H1 (cell line): Measurements from ENCODE around the gene C1RL. TPM values are rescaled to one million over a fixed set of nuclear protein-coding genes. Genes with fewer than 3 reads are reported as not detected.

Source experiments
- ASH2L ChIP-seq: fragments of 200-600, 300-600 bp; sonication (generic); IDR thresholded peaks from one replicate; pipeline ENCODE4 v1.7.1; 2017; ENCODE audit warnings: low read length
- CHD7 ChIP-seq: fragments of 300-600 bp; sonication (generic); IDR thresholded peaks from 2 replicates; pipeline ENCODE4 v1.7.1; 2012; ENCODE audit warnings: low read length, moderate library complexity, mild to moderate bottlenecking, inconsistent platforms; ENCODE audit not compliant: insufficient replicate concordance
- EGR1 ChIP-seq: IDR thresholded peaks from 2 replicates; pipeline ENCODE4 v1.6.1; 2011; ENCODE audit warnings: low read depth, low read length, borderline replicate concordance
- EP300 ChIP-seq, 2 experiments: IDR thresholded peaks; 1 replicate in 1 of 2; 2 replicates in 1 of 2; pipeline ENCODE4 v1.6.1; 2011 to 2012; ENCODE audit warnings: low read depth in 2 of 2, low read length in 2 of 2, mild to moderate bottlenecking in 2 of 2, borderline replicate concordance in 1 of 2, inconsistent platforms in 1 of 2, moderate library complexity in 1 of 2
- GTF2F1 ChIP-seq: IDR thresholded peaks from 2 replicates; pipeline ENCODE4 v1.6.1; 2012; ENCODE audit warnings: low read depth, low read length, improper control_type of control experiment, borderline replicate concordance
- RNF2 ChIP-seq: fragments of 200-900, 300-1000 bp; sonication (generic); IDR thresholded peaks from 2 replicates; pipeline ENCODE4 v1.7.1; 2016; ENCODE audit warnings: borderline replicate concordance, low read depth, mild to moderate bottlenecking, antibody characterized with exemption, low read length; ENCODE audit not compliant: poor library complexity, severe bottlenecking; ENCODE audit errors: missing control alignments
- RXRA ChIP-seq: IDR thresholded peaks from 2 replicates; pipeline ENCODE4 v1.6.1; 2011; ENCODE audit warnings: low read depth, mild to moderate bottlenecking, low read length, moderate library complexity; ENCODE audit not compliant: insufficient read depth
- SIX5 ChIP-seq: IDR thresholded peaks from 2 replicates; pipeline ENCODE4 v1.6.1; 2011; ENCODE audit warnings: mild to moderate bottlenecking, low read depth, low read length
- SP4 ChIP-seq: IDR thresholded peaks from 2 replicates; pipeline ENCODE4 v1.6.1; 2012; ENCODE audit warnings: low read length, inconsistent platforms
- TCF12 ChIP-seq: IDR thresholded peaks from 2 replicates; pipeline ENCODE4 v1.6.1; 2011; ENCODE audit warnings: low read depth, mild to moderate bottlenecking, low read length
- polyA plus RNA-seq, 7 experiments: library from polyadenylated mRNA; depleted of rRNA in 3 of 7; stranded (reverse) in 5 of 7; unstranded in 2 of 7; fragments of >200 nt in 5 of 7; fragments of 200-250 nt in 2 of 7; gene quantifications; 1 replicate in 5 of 7; 2 replicates in 1 of 7; 4 replicates in 1 of 7; pipeline versions ENCODE4 v1.2.1 to v1.2.3, GENCODE V29; 2011 to 2013; ENCODE audit warnings: missing spikeins in 2 of 7, mixed read lengths in 2 of 7
- total RNA-seq: library from RNA; stranded (reverse); fragmentation: NEBNext Ultra II Directional; extraction: Animal tissue kit (Norgen Biotek cat#: 25700); gene quantifications from 2 replicates; pipeline ENCODE4 v1.2.1, GENCODE V29; 2021

The C1RL gene
- total and polyA plus RNA-seq, 2 of the 8 experiments (the other 6 are each of a cell fraction or from before 2014, with no cell fraction given): 11.4 to 15.5 TPM

GRCh38 chr12:7139200-7139599 is 30.2 kb upstream of the C1RL start (continued):
- TF ChIP-seq CHD7: no peak
- no peak for TF ChIP-seq GTF2F1
- TF ChIP-seq RXRA: no peak
- TF ChIP-seq TCF12: no peak
- TF ChIP-seq SP4: no peak
- no peak for TF ChIP-seq EGR1
- no peak for TF ChIP-seq RNF2
- TF ChIP-seq EP300 (IDR thresholded peaks at IDR 0.05; ENCODE audit: borderline replicate concordance in 1 of 2, low read depth in 2 of 2, low read length in 2 of 2): no peak
- no peak for TF ChIP-seq ASH2L
- no peak for TF ChIP-seq SIX5
